Heart left ventricle (tissue), 13 donors: ENCODE data around the gene RNPEPL1.

Source experiments
- POLR2A ChIP-seq, 2 donors: fragments of 450-650 bp; IDR thresholded peaks; one replicate each; pipeline ENCODE4 v1.6.1; 2017; ENCODE audit warnings: antibody characterized with exemption in 2 of 2, mild to moderate bottlenecking in 2 of 2, moderate library complexity in 2 of 2
- TF ChIP-seq, protein P1 (sequence below), 12 donors: fragments of 200-600 bp; sonication (generic) in 4 of 12; IDR thresholded peaks; one replicate each; pipeline versions ENCODE4 v1.5.0 to v1.8.0; 2018 to 2022; ENCODE audit warnings: antibody characterized with exemption in 12 of 12, mild to moderate bottlenecking in 5 of 12
- donor health status: ischemic (EF 13 %, LVEDD 7.1; RV severe dilation, severe dysfunction).
- donor health status: DM: no; HTN: yes; CAD: no.
- donor health status: DM: no; HTN: no; CAD: no.
- donor health status: ischemic (EF 25% LVEDD 6.9; RV normal size, moderate dysfunction).
- donor health status: ischemic (EF 25% LVEDD 5.7; RV mildly dilated, moderate dysfunction).
- donor health status: ischemic (EF 35%, LVEDD 5.7; RV mildly dilated, moderate dysfunction).
- donor health status: nonischemic (EF 11% LVEDD 7.7; RV severe dilation, severe dysfunction).
- donor health status: DM: yes; HTN: yes; CAD: no.
- donor health status: PGD.
- donor health status: ischemic (EF 29% LVEDD 5.4; RV normal size, mild dysfunction).
- donor health status: nonischemic (EF 23%, LVEDD 6.1; RV moderate dilation, normal function).

GRCh38 chr2:240590681-240591111 is 22.4 kb downstream of the RNPEPL1 start:
- TF ChIP-seq, protein P1, sequence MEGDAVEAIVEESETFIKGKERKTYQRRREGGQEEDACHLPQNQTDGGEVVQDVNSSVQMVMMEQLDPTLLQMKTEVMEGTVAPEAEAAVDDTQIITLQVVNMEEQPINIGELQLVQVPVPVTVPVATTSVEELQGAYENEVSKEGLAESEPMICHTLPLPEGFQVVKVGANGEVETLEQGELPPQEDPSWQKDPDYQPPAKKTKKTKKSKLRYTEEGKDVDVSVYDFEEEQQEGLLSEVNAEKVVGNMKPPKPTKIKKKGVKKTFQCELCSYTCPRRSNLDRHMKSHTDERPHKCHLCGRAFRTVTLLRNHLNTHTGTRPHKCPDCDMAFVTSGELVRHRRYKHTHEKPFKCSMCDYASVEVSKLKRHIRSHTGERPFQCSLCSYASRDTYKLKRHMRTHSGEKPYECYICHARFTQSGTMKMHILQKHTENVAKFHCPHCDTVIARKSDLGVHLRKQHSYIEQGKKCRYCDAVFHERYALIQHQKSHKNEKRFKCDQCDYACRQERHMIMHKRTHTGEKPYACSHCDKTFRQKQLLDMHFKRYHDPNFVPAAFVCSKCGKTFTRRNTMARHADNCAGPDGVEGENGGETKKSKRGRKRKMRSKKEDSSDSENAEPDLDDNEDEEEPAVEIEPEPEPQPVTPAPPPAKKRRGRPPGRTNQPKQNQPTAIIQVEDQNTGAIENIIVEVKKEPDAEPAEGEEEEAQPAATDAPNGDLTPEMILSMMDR (IDR thresholded peaks at IDR 0.05), result no peak
- TF ChIP-seq POLR2A (IDR thresholded peaks at IDR 0.05), result no peak
